ENCODE results near the gene MTR.
"Not testable (repeated sequence)": the region's sequence is repeated elsewhere in the genome, so short reads cannot be mapped to it uniquely, and the experiment has no call there.

MTR gene

GRCh38 chr1:236904892-236905741 is 110.0 kb downstream of the MTR start:
- H3K27me3 ChIP-seq (replicated peaks; ENCODE audit: control insufficient read depth, insufficient read depth, low read length), result no peaks in the 10 kb centered on the region
- no peak for TF ChIP-seq CTCF (IDR thresholded peaks at IDR 0.05; ENCODE audit: insufficient read depth, low read length, poor library complexity, severe bottlenecking)
- H3K4me3 ChIP-seq (replicated peaks; ENCODE audit: low read depth, low read length), result no peak overlapping the region
- DNase-seq (ENCODE audit: extremely low read depth, insufficient read length), result no peak
- peaks cover 5% of the 10 kb centered on the region for H3K36me3 ChIP-seq (ENCODE audit: control insufficient read depth, insufficient read depth, low read length)

- no peak for DNase-seq (ENCODE audit: extremely low read depth, insufficient read length)
- Histone ChIP-seq H3K36me3 (ENCODE audit: control insufficient read depth, insufficient read depth, low read length) (no peaks in the 10 kb centered on the region; the same call in 1 of the 2 replicates), H3K27me3 (replicated peaks; ENCODE audit: control insufficient read depth, insufficient read depth, low read length) (no peaks in the 10 kb centered on the region), H3K4me3 (replicated peaks; ENCODE audit: low read depth, low read length) (no peak overlapping the region)
- no peak for TF ChIP-seq CTCF (IDR thresholded peaks at IDR 0.05; ENCODE audit: insufficient read depth, low read length, poor library complexity, severe bottlenecking)
These were observed 112.1 kb downstream of the MTR start for GRCh38 chr1:236907205-236907604.

- DNase-seq (ENCODE audit: extremely low read depth, insufficient read length), result no peak
- no peak for TF ChIP-seq CTCF (IDR thresholded peaks at IDR 0.05; ENCODE audit: insufficient read depth, low read length, poor library complexity, severe bottlenecking)
- Histone ChIP-seq H3K4me3 (replicated peaks; ENCODE audit: low read depth, low read length) (no peak overlapping the region), H3K36me3 (ENCODE audit: control insufficient read depth, insufficient read depth, low read length) (no peaks in the 10 kb centered on the region; the same call in 1 of the 2 replicates), H3K27me3 (replicated peaks; ENCODE audit: control insufficient read depth, insufficient read depth, low read length) (no peaks in the 10 kb centered on the region)
These were observed 113.6 kb downstream of the MTR start for GRCh38 chr1:236908669-236909068.

- not testable (repeated sequence) for DNase-seq (ENCODE audit: extremely low read depth, insufficient read length); H3K4me3 ChIP-seq (replicated peaks; ENCODE audit: low read depth, low read length); H3K36me3 ChIP-seq (ENCODE audit: control insufficient read depth, insufficient read depth, low read length); H3K27me3 ChIP-seq (replicated peaks; ENCODE audit: control insufficient read depth, insufficient read depth, low read length)
These were observed 116.0 kb downstream of the MTR start for GRCh38 chr1:236911047-236911446.

GRCh38 chr1:236913371-236914037 is 118.4 kb downstream of the MTR start:
- H3K27me3 ChIP-seq (replicated peaks; ENCODE audit: control insufficient read depth, insufficient read depth, low read length), result no peaks in the 10 kb centered on the region

More at GRCh38 chr1:236913371-236914037, 118.4 kb downstream of the MTR start:
- no peaks in the 10 kb centered on the region for H3K36me3 ChIP-seq (ENCODE audit: control insufficient read depth, insufficient read depth, low read length)
- TF ChIP-seq CTCF (IDR thresholded peaks at IDR 0.05; ENCODE audit: insufficient read depth, low read length, poor library complexity, severe bottlenecking), result no peak
- DNase-seq (ENCODE audit: extremely low read depth, insufficient read length), result no peak
- no peak overlapping the region for H3K4me3 ChIP-seq (replicated peaks; ENCODE audit: low read depth, low read length)

All from GM06990 (cell line).